HepG2 (cell line): ENCODE data around the gene NRSN2. TPM values are rescaled to one million over a fixed set of nuclear protein-coding genes. Genes with fewer than 3 reads are reported as not detected.

ENCODE experiments used
- AKAP8 ChIP-seq: sonication (generic); formaldehyde crosslinking; IDR thresholded peaks from 2 replicates; pipeline ENCODE4 v1.5.1; 2020; ENCODE audit warnings: mild to moderate bottlenecking, missing genetic modification reagents
- ATM ChIP-seq: fragments of 450-650 bp; IDR thresholded peaks from 2 replicates; pipeline ENCODE4 v1.7.1; 2017; ENCODE audit warnings: mild to moderate bottlenecking, borderline replicate concordance
- GMEB2 ChIP-seq: IDR thresholded peaks from 2 replicates; pipeline ENCODE4 v1.6.1; 2016; ENCODE audit warnings: missing biosample characterization, missing genetic modification reagents, low read depth
- MTA1 ChIP-seq: sonication (generic); formaldehyde crosslinking; IDR thresholded peaks from 2 replicates; pipeline ENCODE4 v1.4.0; 2020; ENCODE audit warnings: missing genetic modification reagents, mild to moderate bottlenecking, borderline replicate concordance
- MXD4 ChIP-seq: IDR thresholded peaks from 2 replicates; pipeline ENCODE4 v1.6.1; 2016; ENCODE audit warnings: mild to moderate bottlenecking, missing biosample characterization, missing genetic modification reagents
- NFIB ChIP-seq: sonication (generic); formaldehyde crosslinking; IDR thresholded peaks from 2 replicates; pipeline ENCODE4 v1.9.0; 2021; ENCODE audit warnings: missing genetic modification reagents, mild to moderate bottlenecking, borderline replicate concordance
- SP2 ChIP-seq: sonication (generic); formaldehyde crosslinking; IDR thresholded peaks from 2 replicates; pipeline ENCODE4 v1.5.1; 2020; ENCODE audit warnings: mild to moderate bottlenecking, missing genetic modification reagents
- STAT5B ChIP-seq: sonication (generic); formaldehyde crosslinking; IDR thresholded peaks from 2 replicates; pipeline ENCODE4 v1.4.0; 2020; ENCODE audit warnings: missing genetic modification reagents
- TEF ChIP-seq: sonication (generic); formaldehyde crosslinking; IDR thresholded peaks from 2 replicates; pipeline ENCODE4 v1.5.0; 2020; ENCODE audit warnings: missing genetic modification reagents
- THRA ChIP-seq: sonication (generic); formaldehyde crosslinking; IDR thresholded peaks from 2 replicates; pipeline ENCODE4 v1.4.0; 2020; ENCODE audit warnings: missing genetic modification reagents, borderline replicate concordance
- ZBED4 ChIP-seq: sonication (generic); formaldehyde crosslinking; IDR thresholded peaks from 2 replicates; pipeline ENCODE4 v1.4.0; 2020; ENCODE audit warnings: missing genetic modification reagents, borderline replicate concordance
- ZBTB8A ChIP-seq: sonication (generic); formaldehyde crosslinking; IDR thresholded peaks from 2 replicates; pipeline ENCODE4 v1.4.0; 2020; ENCODE audit warnings: mild to moderate bottlenecking, low read depth, missing genetic modification reagents, borderline replicate concordance
- ZNF136 ChIP-seq: sonication (generic); formaldehyde crosslinking; IDR thresholded peaks from 2 replicates; pipeline ENCODE4 v1.8.1; 2022; ENCODE audit warnings: low read depth, mild to moderate bottlenecking, moderate library complexity, missing genetic modification reagents
- ZNF557 ChIP-seq: sonication (generic); formaldehyde crosslinking; IDR thresholded peaks from 2 replicates; pipeline ENCODE4 v1.4.0; 2020; ENCODE audit warnings: missing genetic modification reagents
- ZNF570 ChIP-seq: sonication (generic); formaldehyde crosslinking; IDR thresholded peaks from 2 replicates; pipeline ENCODE4 v1.4.0; 2020; ENCODE audit warnings: mild to moderate bottlenecking, missing genetic modification reagents, borderline replicate concordance
- ZNF574 ChIP-seq: sonication (generic); formaldehyde crosslinking; IDR thresholded peaks from 2 replicates; pipeline ENCODE4 v1.4.0; 2020; ENCODE audit warnings: missing genetic modification reagents
- polyA plus RNA-seq, 8 experiments: library from polyadenylated mRNA; depleted of rRNA in 3 of 8; stranded (reverse) in 7 of 8; unstranded in 1 of 8; fragments of >200 nt; fragmentation: Illumina TruSeq in 4 of 8; extraction: Trizol in 4 of 8; gene quantifications; 2 replicates each; pipeline versions ENCODE4 v1.2.1 to v1.2.3, GENCODE V29; 2011 to 2016; ENCODE audit warnings: low read depth in 4 of 8, missing spikeins in 1 of 8, mixed read lengths in 1 of 8; ENCODE audit not compliant: insufficient read depth in 1 of 8
- total RNA-seq, 5 experiments: library from RNA; depleted of rRNA; stranded (reverse); fragments of >200 nt; fragmentation: Illumina TruSeq; extraction: Trizol; gene quantifications; 2 replicates each; pipeline ENCODE4 v1.2.3, GENCODE V29; 2016; ENCODE audit warnings: low read depth in 1 of 5

NRSN2 gene
- total and polyA plus RNA-seq, 2 of the 13 experiments (the other 11 are each of a cell fraction or from before 2014, with no cell fraction given), result 32.3 to 49.4 TPM

GRCh38 chr20:326645-327185, 20.2 kb upstream of the NRSN2 start (continued):
- TF ChIP-seq ZNF136 (CRISPR knock-in tag) (no peak), SP2 (CRISPR knock-in tag) (no peak), ZNF557 (no peak), STAT5B (CRISPR knock-in tag) (no peak), ZNF574 (CRISPR knock-in tag) (no peak; the same call in 1 of the 2 replicates), ZBTB8A (CRISPR knock-in tag) (no peak), TEF (CRISPR knock-in tag) (no peak), NFIB (CRISPR knock-in tag) (no peak), MXD4 (CRISPR knock-in tag) (peak; percentile 49; the same call in 1 of the 2 replicates), ZBED4 (CRISPR knock-in tag) (peak; percentile 56; the same call in 1 of the 2 replicates), AKAP8 (CRISPR knock-in tag) (peak; percentile 79), MTA1 (CRISPR knock-in tag) (peak; percentile 32; the same call in 1 of the 2 replicates), ATM (no peak), GMEB2 (CRISPR knock-in tag) (no peak), THRA (CRISPR knock-in tag) (peak; percentile 74), ZNF570 (CRISPR knock-in tag) (no peak)
